Smooth muscle cell (in vitro differentiated cells): ENCODE data around the gene PCBP3. TPM values are rescaled to one million over a fixed set of nuclear protein-coding genes. Genes with fewer than 3 reads are reported as not detected.

Source experiments
- DNase-seq: peaks from one replicate; lab custom pipeline; 2025; ENCODE audit not compliant: unreplicated experiment; lab: John Stamatoyannopoulos, UW
- H2AFZ ChIP-seq: fragments of 200-600 bp; sonication (generic); 2 replicates; pipeline ENCODE4 v1.6.0; 2016; ENCODE audit warnings: antibody characterized with exemption, low read depth, mild to moderate bottlenecking
- H3F3A ChIP-seq: fragments of 200-600 bp; sonication (generic); 2 replicates; pipeline ENCODE4 v1.6.0; 2017; ENCODE audit warnings: antibody characterized with exemption, low read depth
- H3K27ac ChIP-seq: fragments of 200-600 bp; sonication (generic); 2 replicates; pipeline ENCODE4 v1.5.1; 2016; ENCODE audit warnings: low read depth, mild to moderate bottlenecking
- H3K27me3 ChIP-seq: fragments of 200-600 bp; sonication (generic); 2 replicates; pipeline ENCODE4 v1.6.1; 2016; ENCODE audit warnings: low read depth, mild to moderate bottlenecking
- H3K36me3 ChIP-seq: fragments of 200-600 bp; sonication (generic); 2 replicates; pipeline ENCODE4 v1.5.1; 2016; ENCODE audit warnings: low read depth
- H3K4me1 ChIP-seq: fragments of 200-600 bp; sonication (generic); 2 replicates; pipeline ENCODE4 v1.5.1; 2016; ENCODE audit warnings: low read depth
- H3K4me2 ChIP-seq: fragments of 200-600 bp; sonication (generic); 2 replicates; pipeline ENCODE4 v1.6.0; 2016; ENCODE audit warnings: mild to moderate bottlenecking
- H3K4me3 ChIP-seq: fragments of 200-600 bp; sonication (generic); 2 replicates; pipeline ENCODE4 v1.5.1; 2016; ENCODE audit warnings: mild to moderate bottlenecking
- H3K79me2 ChIP-seq: fragments of 200-600 bp; sonication (generic); 2 replicates; pipeline ENCODE4 v1.6.0; 2016; ENCODE audit warnings: low read depth, mild to moderate bottlenecking
- H3K9ac ChIP-seq: fragments of 200-600 bp; sonication (generic); 2 replicates; pipeline ENCODE4 v1.6.0; 2016; ENCODE audit warnings: low read depth
- H3K9me3 ChIP-seq: fragments of 200-600 bp; sonication (generic); replicated peaks from 2 replicates; pipeline ENCODE4 v1.5.1; 2016; ENCODE audit warnings: low read depth
- H4K20me1 ChIP-seq: fragments of 200-600 bp; sonication (generic); 2 replicates; pipeline ENCODE4 v1.6.0; 2016; ENCODE audit warnings: low read depth
- WGBS: methylation state at CpG from one replicate; pipeline ENCODE4 v1.1.7; 2016; ENCODE audit warnings: low lambda C conversion rate; 5-methylcytosine and 5-hydroxymethylcytosine counted together
- polyA plus RNA-seq: library from polyadenylated mRNA; unstranded; fragments of >200 nt; fragmentation: Nextera tagmentation; extraction: Ambion mirVana; gene quantifications from 2 replicates; pipeline ENCODE4 v1.2.1, GENCODE V29; 2016
- total RNA-seq: library from RNA; depleted of rRNA; stranded (reverse); fragments of >200 nt; gene quantifications from 2 replicates; pipeline ENCODE4 v1.2.3, GENCODE V29; 2014
- TF ChIP-seq, protein P1 (sequence below): fragments of 200-600 bp; sonication (generic); IDR thresholded peaks from 2 replicates; pipeline ENCODE4 v1.5.1; 2017; ENCODE audit warnings: borderline replicate concordance, mild to moderate bottlenecking, antibody characterized with exemption; ENCODE audit not compliant: insufficient read depth, poor library complexity, severe bottlenecking

The PCBP3 gene
- total and polyA plus RNA-seq, 2 experiments from 2014 or later = 8.9 to 23.1 TPM

DNA sequence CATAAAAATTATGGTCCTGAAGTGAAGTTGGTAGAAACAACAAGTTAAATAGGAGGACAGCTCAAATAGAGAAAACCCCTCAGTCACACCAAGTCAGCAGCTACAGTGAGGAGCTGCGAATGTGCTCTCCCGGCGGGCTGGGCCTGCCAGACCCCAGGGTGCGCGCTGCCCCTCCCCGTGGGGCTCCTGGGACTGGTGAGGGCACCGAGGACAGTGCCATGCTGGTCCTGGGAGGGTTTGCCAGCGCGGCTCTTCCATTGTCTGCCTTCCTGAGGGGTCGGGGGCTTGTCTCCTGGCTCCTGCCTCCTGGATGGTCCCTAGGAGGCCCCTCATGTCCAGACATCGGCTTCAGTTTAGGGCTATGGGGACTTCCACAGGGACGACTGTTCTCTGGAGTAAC lies 121.8 kb downstream of the PCBP3 start:
- Histone ChIP-seq H3K4me1 (no peaks in the 10 kb centered on the region), H3K9me3 (no peaks in the 10 kb centered on the region), H3K36me3 (peaks cover 1% of the 10 kb centered on the region), H3F3A (no peaks in the 10 kb centered on the region), H3K9ac (no peak overlapping the region), H4K20me1 (no peaks in the 10 kb centered on the region), H3K79me2 (no peaks in the 10 kb centered on the region), H3K27ac (no peak overlapping the region), H3K27me3 (no peaks in the 10 kb centered on the region), H2AFZ (no peak overlapping the region), H3K4me2 (no peak overlapping the region), H3K4me3 (no peak overlapping the region)
- TF ChIP-seq, protein P1, sequence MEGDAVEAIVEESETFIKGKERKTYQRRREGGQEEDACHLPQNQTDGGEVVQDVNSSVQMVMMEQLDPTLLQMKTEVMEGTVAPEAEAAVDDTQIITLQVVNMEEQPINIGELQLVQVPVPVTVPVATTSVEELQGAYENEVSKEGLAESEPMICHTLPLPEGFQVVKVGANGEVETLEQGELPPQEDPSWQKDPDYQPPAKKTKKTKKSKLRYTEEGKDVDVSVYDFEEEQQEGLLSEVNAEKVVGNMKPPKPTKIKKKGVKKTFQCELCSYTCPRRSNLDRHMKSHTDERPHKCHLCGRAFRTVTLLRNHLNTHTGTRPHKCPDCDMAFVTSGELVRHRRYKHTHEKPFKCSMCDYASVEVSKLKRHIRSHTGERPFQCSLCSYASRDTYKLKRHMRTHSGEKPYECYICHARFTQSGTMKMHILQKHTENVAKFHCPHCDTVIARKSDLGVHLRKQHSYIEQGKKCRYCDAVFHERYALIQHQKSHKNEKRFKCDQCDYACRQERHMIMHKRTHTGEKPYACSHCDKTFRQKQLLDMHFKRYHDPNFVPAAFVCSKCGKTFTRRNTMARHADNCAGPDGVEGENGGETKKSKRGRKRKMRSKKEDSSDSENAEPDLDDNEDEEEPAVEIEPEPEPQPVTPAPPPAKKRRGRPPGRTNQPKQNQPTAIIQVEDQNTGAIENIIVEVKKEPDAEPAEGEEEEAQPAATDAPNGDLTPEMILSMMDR = no peak
- 98% methylated on average over 12 of the region's 12 CpGs for WGBS
- no peak for DNase-seq

DNA sequence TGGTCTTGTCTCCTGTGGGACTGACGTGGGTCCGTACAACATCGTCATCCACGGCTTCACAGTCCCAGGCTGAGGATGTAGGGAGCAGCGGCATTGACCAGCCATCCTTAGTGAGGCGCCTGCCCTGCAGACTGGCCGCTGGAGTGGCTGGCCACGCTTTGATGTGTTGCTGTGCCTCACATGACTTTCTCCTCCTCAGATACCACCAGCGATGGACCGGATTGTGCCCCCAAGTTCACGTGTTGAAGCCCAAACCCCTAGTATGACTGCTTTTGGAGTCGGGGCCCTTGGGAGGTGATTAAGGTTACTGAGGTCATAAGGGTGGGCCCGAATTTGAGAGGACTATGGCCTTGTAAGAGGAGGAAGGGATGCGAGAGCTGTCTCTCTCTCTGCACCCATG lies 122.5 kb downstream of the PCBP3 start:
- Histone ChIP-seq H3K9me3 (no peaks in the 10 kb centered on the region), H2AFZ (no peak overlapping the region), H3K27me3 (no peaks in the 10 kb centered on the region), H3F3A (no peaks in the 10 kb centered on the region), H3K79me2 (no peaks in the 10 kb centered on the region), H3K27ac (no peak overlapping the region), H4K20me1 (no peaks in the 10 kb centered on the region), H3K4me1 (no peaks in the 10 kb centered on the region), H3K4me2 (no peak overlapping the region), H3K9ac (no peak overlapping the region), H3K4me3 (no peak overlapping the region), H3K36me3 (no peaks in the 10 kb centered on the region)
- no peak for DNase-seq
- 93% methylated on average over 14 of the region's 14 CpGs for WGBS
- TF ChIP-seq, protein P1 = no peak

DNA sequence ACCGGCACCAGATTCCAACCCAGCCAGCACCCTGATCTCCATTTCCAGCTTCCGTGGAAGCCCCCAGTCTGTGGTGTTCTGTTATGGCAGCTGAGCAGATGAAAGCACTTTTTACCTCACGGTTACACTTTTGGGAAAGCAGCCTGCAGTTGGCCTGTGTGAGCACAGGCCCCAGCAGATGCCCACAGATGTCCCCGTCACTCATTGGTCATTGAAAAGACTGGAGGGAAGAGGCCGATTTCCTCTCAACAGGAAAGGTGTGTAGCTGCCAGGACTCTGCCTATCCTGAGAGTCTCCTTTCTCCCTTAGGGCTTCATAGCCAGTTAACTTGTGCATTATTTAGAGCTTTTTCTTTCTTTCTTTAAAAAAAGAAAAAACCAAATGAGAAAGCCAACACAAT lies 123.0 kb downstream of the PCBP3 start:
- 98% methylated on average over 5 of the region's 5 CpGs for WGBS
- Histone ChIP-seq H2AFZ (no peak overlapping the region), H4K20me1 (no peaks in the 10 kb centered on the region), H3K79me2 (no peaks in the 10 kb centered on the region), H3K4me1 (no peaks in the 10 kb centered on the region), H3K27me3 (no peaks in the 10 kb centered on the region), H3K9ac (no peak overlapping the region), H3K36me3 (no peaks in the 10 kb centered on the region), H3F3A (no peaks in the 10 kb centered on the region), H3K9me3 (no peaks in the 10 kb centered on the region), H3K4me3 (no peak overlapping the region), H3K27ac (no peak overlapping the region), H3K4me2 (no peak overlapping the region)
- TF ChIP-seq, protein P1 = no peak
- no peak for DNase-seq
